Activated CD4-positive, alpha-beta T cell treated with anti-CD3 and anti-CD28 coated beads, Interleukin-2, amount 10 ng/mL, durations not matched to agents 24 days and 14 days (primary cell): ENCODE data around the gene AMOT. TPM values are rescaled to one million over a fixed set of nuclear protein-coding genes. Genes with fewer than 3 reads are reported as not detected.

ENCODE experiments used
- DNase-seq: peaks from one replicate; pipeline ENCODE4 v3.0.0; 2022
- H3K27ac Mint-ChIP-seq: one replicate; pipeline ENCODE4 v1.8.0; 2022; ENCODE audit warnings: mild to moderate bottlenecking, mixed read lengths
- H3K27me3 Mint-ChIP-seq: one replicate; pipeline ENCODE4 v1.8.0; 2022; ENCODE audit warnings: mixed read lengths
- H3K36me3 Mint-ChIP-seq: one replicate; pipeline ENCODE4 v1.8.0; 2022; ENCODE audit warnings: low read depth, mild to moderate bottlenecking, mixed read lengths
- H3K4me1 Mint-ChIP-seq: one replicate; pipeline ENCODE4 v1.8.0; 2021; ENCODE audit warnings: mixed read lengths
- H3K4me3 Mint-ChIP-seq: one replicate; pipeline ENCODE4 v1.8.0; 2022; ENCODE audit warnings: mild to moderate bottlenecking, moderate library complexity, mixed read lengths
- H3K9me3 Mint-ChIP-seq: one replicate; pipeline ENCODE4 v1.8.0; 2021; ENCODE audit warnings: mixed read lengths
- intact Hi-C: fragments of 100-400 bp; cut with micrococcal nuclease; formaldehyde crosslinking; loops from one replicate; pipeline ENCODE4 v1.15.1; 2023
- total RNA-seq: library from RNA; stranded (reverse); gene quantifications from 2 replicates; pipeline ENCODE4 v1.2.3, GENCODE V29; 2022

Gene AMOT
- total RNA-seq, 1 donor from 2014 or later, result 2.5 TPM

DNA sequence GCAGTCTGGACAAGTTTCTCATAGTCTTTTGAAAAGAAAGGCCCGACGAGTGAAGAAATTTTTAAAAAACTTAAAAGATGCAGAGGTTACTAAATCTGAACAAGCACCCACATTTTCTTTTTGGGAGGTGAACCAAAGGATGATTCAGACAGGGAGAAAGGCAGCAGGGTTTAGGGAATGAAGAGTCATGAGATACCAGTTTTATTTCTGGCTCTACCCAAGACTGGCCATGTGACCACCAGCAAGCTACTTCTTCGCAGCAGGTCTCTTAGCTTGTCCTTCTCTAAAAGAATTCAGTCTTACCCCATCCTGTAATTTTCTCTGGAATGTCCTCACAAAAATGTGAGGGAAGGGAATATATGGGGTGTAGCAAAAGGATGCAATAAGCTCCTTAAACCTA lies 37.6 kb downstream of the AMOT start:
- Mint-ChIP-seq H3K9me3 (no peaks in the 10 kb centered on the region), H3K4me3 (no peak overlapping the region), H3K27ac (no peak overlapping the region), H3K27me3 (no peaks in the 10 kb centered on the region), H3K36me3 (no peaks in the 10 kb centered on the region), H3K4me1 (no peaks in the 10 kb centered on the region)
- intact Hi-C loops, result no loop called here
- DNase-seq, result no peak

DNA sequence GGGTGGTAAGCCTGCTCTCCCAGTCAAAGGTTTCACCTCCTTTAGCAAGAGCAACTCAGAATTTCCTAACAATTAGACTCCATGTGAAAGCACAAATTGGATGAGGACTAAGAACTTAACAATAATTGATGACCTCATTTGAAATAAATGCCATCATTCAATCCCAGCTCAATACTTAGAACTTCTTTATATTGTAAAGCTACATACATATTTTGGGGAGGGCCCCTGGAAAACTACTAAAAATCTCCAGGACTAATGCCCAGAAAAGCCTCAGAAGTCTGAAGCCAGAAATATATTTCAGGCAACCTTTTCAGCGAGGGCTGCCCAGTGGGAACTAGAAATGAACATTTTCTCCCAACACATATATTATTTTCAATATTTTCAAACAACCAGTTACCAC lies 38.1 kb downstream of the AMOT start:
- Mint-ChIP-seq H3K9me3 (no peaks in the 10 kb centered on the region), H3K4me1 (no peaks in the 10 kb centered on the region), H3K36me3 (no peaks in the 10 kb centered on the region), H3K27me3 (no peaks in the 10 kb centered on the region), H3K27ac (no peak overlapping the region), H3K4me3 (no peak overlapping the region)
- no peak for DNase-seq
- intact Hi-C loops, result no loop called here

DNA sequence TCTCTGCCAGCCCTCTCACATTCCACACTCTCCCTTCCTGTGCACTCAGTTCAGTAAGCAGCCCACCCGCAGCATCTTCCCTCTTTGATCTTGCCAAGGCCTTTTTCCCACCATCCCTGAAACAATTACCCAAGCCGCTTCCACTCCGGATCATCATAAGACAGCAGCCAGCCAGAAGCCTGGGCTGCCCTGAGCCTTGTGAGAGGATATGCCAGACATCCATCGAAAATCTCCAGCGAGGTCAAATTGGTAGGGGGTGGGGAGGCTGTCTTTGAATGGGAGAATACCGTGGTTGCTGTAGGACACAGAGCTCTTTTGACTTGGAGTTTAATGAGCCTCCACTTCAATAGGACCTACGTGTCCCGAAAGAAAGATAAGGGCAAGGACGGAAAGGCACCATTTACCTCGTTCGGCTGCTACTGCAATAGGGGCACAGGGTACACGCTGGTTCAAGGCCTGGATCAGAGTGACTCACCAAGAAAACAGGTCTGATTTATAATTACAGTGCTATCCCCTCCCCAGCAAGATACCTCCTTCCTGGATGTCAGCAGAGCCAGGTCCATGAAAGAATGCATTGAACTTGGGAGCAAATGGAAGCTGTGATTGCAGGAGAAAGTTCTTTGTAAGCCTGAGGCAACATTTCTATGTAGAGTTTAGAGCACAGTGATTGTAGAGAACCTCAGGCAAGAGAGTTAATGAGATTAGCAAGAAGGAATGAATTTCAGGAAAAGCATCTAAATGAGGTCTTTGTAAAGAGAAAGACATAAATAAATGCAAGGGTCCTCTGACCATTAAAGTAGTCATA lies 39.5 kb downstream of the AMOT start:
- H3K27ac Mint-ChIP-seq, result no peak overlapping the region
- intact Hi-C loops, result no loop called here
- no peak overlapping the region for H3K4me3 Mint-ChIP-seq
- H3K27me3 Mint-ChIP-seq, result no peaks in the 10 kb centered on the region
- no peaks in the 10 kb centered on the region for H3K9me3 Mint-ChIP-seq
- H3K4me1 Mint-ChIP-seq, result no peaks in the 10 kb centered on the region
- DNase-seq, result no peak
- no peaks in the 10 kb centered on the region for H3K36me3 Mint-ChIP-seq

DNA sequence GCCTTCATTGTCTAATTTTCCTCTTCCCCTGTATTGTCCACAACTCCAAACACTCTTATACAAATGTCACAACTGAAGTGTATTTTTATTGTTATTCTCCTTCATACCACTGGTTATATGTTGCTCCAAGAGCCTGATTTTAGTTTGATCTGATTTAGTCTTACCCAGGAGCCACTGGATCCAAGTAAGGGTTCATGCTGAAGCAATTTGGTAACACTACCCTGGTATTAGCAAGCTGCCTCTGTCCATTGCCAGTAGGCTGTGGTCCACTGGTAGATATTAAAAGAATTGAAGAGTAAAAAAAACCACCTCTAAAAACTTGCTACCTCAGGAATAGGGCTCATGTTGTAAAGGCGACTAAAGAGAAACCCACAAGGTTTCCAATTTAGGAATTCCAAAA lies 41.2 kb downstream of the AMOT start:
- Mint-ChIP-seq H3K4me1 (no peaks in the 10 kb centered on the region), H3K36me3 (no peaks in the 10 kb centered on the region), H3K9me3 (no peaks in the 10 kb centered on the region), H3K27ac (no peak overlapping the region), H3K27me3 (no peaks in the 10 kb centered on the region), H3K4me3 (no peak overlapping the region)
- DNase-seq, result no peak
- intact Hi-C loops, result no loop called here

DNA sequence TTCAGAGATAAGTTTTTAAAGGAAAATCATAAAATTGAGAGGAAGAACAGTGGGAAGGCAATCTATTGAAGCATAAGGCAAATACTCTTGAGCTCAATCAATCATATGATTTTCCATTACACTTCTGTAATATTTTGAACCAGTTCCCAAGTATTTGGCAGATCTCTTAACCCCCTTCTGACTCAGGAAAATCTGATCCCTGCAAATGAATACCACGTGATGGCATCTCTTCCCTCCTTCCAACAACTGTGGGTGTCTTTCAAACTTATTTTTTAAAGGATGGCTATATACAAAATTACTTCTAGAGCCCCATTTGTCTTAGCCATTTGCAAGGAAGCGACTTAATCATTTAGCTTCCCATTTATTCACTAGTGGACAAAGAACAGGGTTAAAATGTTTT lies 41.9 kb downstream of the AMOT start:
- Mint-ChIP-seq H3K36me3 (no peaks in the 10 kb centered on the region), H3K9me3 (no peaks in the 10 kb centered on the region), H3K4me3 (no peak overlapping the region), H3K27ac (no peak overlapping the region), H3K4me1 (no peaks in the 10 kb centered on the region), H3K27me3 (no peaks in the 10 kb centered on the region)
- no peak for DNase-seq
- intact Hi-C loops, result no loop called here

DNA sequence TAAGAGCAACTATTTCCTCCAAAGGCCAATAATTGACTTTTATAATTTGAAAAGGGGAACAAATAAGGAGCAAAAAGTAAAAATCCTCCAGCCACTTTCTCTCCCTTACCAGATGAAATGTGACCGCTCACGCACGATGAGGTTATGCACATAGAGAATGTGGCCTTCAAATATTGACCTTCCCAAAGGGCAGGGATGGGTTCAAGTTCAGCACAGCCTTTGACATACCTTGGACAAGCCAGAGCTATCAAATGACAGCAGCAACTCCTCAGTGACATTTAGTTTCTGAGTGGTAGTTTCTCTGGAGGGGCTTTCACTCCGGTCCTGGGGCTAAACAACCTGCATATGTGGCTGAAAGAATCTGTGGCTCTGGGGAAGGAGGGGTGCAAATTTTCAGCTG lies 50.7 kb downstream of the AMOT start:
- Mint-ChIP-seq H3K4me1 (no peaks in the 10 kb centered on the region), H3K27ac (no peak overlapping the region), H3K9me3 (no peaks in the 10 kb centered on the region), H3K36me3 (no peaks in the 10 kb centered on the region), H3K4me3 (no peak overlapping the region), H3K27me3 (no peaks in the 10 kb centered on the region)
- DNase-seq, result no peak
- intact Hi-C loops, result no loop called here

DNA sequence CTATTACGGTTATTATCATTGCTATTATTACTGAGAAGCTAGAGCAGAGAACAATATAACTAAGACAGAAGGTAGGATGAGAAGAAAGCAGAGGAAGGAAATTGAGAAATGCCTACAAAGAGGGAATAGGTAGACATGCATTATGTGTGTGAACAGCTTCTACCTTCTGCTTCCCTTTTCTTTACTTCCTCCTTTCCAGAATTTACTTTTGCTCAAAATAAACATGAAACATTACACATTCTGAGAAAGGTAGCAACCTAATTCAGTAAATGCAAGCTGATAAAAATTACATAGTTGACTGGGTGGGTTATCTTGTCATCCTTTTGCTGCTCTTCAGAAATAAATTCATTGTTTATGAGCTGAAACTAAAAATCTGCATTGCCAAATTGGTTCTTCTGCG lies 54.6 kb downstream of the AMOT start:
- no peaks in the 10 kb centered on the region for H3K36me3 Mint-ChIP-seq
- no peaks in the 10 kb centered on the region for H3K27me3 Mint-ChIP-seq
- no peak overlapping the region for H3K4me3 Mint-ChIP-seq
- no peaks in the 10 kb centered on the region for H3K9me3 Mint-ChIP-seq
- no peak overlapping the region for H3K27ac Mint-ChIP-seq
- intact Hi-C loops, result no loop called here
- DNase-seq, result no peak
- H3K4me1 Mint-ChIP-seq, result no peaks in the 10 kb centered on the region

DNA sequence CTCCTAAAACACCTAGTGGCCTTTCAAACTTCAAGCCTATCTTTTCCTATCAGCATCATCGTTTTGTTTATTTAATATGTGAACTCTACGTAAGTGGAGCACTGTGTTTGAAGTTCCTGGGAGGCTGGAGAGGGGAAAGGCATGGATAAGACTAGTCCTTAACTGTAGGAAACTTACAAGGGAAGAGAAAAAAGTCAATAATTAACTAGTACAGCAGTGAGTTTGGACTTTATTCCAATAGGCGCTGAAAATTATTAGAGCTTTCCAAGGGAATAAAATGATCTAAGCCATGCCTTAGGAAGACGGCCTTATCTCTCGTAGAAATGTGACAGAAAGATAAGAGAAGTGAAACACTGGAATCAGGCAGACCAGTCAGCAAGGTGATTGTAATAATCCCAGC lies 55.3 kb downstream of the AMOT start:
- Mint-ChIP-seq H3K4me1 (no peaks in the 10 kb centered on the region), H3K9me3 (no peaks in the 10 kb centered on the region), H3K27me3 (no peaks in the 10 kb centered on the region), H3K36me3 (no peaks in the 10 kb centered on the region), H3K27ac (no peak overlapping the region), H3K4me3 (no peak overlapping the region)
- intact Hi-C loops, result no loop called here
- no peak for DNase-seq

DNA sequence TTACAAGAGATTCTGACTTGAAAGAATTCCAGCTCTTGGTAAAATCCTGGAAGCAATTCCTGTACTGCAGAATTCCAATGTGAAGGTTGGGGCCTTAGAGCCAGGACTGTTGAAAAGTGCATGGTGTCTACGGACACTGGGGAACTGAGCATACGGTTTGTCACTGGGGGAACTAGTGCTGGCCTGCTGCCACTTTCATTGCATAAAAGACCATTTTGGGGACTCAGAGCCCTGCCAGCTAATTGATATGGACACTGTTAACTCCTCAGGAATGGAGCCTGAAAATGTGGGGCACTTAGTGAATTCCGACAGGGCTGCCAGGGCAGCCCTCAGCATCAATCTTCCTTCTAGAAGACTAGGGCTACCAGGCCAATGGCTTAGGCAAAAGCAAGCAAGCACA lies 55.9 kb downstream of the AMOT start:
- H3K27ac Mint-ChIP-seq, result no peak overlapping the region
- no peaks in the 10 kb centered on the region for H3K27me3 Mint-ChIP-seq
- no peak for DNase-seq
- H3K9me3 Mint-ChIP-seq, result no peaks in the 10 kb centered on the region
- no peaks in the 10 kb centered on the region for H3K4me1 Mint-ChIP-seq
- no peaks in the 10 kb centered on the region for H3K36me3 Mint-ChIP-seq
- H3K4me3 Mint-ChIP-seq, result no peak overlapping the region
- intact Hi-C loops, result no loop called here

DNA sequence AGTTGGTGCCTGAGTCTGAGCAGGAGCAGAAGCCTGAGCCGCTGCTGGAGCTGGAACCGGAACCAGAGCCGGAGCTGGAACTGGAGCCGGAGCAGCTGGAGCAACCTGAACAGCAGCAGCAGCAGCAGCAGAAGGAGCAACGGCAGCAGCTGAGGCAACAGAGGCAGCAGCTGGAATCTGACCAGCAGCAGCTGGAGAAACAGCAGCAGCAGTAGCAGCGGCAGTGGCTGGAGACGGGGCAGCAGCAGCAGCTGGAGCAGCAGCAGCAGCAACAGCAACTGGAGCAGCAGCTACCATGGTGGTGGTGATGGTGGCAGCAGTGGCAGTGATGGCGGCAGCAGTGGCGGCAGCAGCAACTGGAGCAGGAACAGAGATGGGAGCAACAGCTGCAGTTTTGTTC lies 61.5 kb downstream of the AMOT start:
- Mint-ChIP-seq H3K4me1 (no peaks in the 10 kb centered on the region), H3K27me3 (no peaks in the 10 kb centered on the region), H3K27ac (no peak overlapping the region), H3K9me3 (no peaks in the 10 kb centered on the region), H3K4me3 (no peak overlapping the region), H3K36me3 (no peaks in the 10 kb centered on the region)
- no peak for DNase-seq
- intact Hi-C loops, result no loop called here

DNA sequence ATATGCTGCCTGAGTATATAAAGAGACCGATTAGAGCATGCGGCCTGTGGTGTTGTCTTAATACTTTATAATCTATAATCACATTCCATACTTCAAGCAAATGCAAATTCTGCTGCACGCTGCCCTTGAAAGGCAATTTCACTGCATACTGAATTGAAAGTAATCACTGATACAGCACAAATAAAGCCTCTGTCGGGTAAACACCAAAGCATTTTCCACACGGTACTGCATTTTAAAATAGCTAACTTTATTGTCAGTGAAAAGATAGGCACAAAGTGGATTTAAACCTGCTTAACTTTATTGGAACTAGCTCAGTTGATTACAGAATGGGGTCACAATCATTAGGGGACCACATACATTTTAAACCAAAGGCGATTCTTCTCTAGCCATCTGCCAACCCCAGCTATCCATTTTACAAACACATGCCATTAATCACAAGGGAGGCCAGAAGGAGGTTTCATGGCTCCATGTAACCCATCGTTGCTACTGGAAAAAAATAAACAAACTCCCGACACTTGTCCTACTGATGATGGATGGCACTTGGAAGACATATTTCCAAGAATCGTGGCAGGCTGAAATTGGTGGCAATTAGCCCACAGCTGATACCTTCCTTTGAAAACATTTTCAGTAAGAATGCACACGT lies 65.9 kb downstream of the AMOT start:
- Mint-ChIP-seq H3K27me3 (no peaks in the 10 kb centered on the region), H3K27ac (no peak overlapping the region)
- intact Hi-C loops, result no loop called here

DNA sequence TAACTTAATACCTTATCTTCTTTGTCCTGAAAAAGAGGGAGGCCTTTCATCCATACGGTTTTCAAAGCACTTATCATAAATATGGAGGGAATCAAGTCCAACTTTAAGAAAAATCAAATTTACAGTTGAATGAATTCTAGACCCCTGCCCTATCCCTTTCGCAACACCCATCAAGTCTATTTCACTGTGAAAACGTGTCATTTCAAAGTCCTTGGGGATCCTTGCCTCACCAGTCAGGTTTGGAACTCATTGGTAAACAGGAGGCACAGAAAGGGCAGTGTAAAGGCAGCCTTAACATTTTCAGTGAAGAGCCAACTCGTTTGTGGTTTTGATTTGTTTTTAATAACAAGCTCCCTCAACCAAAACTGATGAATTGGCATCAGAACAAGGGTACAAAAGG lies 66.5 kb downstream of the AMOT start:
- no peak for DNase-seq
- intact Hi-C loops, result no loop called here
- Mint-ChIP-seq H3K4me1 (peaks cover 2% of the 10 kb centered on the region), H3K27ac (no peak overlapping the region), H3K4me3 (no peak overlapping the region), H3K36me3 (no peaks in the 10 kb centered on the region), H3K27me3 (no peaks in the 10 kb centered on the region), H3K9me3 (peaks cover 6% of the 10 kb centered on the region)

More for the DNA sequence above, 65.9 kb downstream of the AMOT start:
- H3K36me3 Mint-ChIP-seq, result no peaks in the 10 kb centered on the region
- no peak for DNase-seq
- peaks cover 6% of the 10 kb centered on the region for H3K9me3 Mint-ChIP-seq
- H3K4me1 Mint-ChIP-seq, result peaks cover 2% of the 10 kb centered on the region
- no peak overlapping the region for H3K4me3 Mint-ChIP-seq

DNA sequence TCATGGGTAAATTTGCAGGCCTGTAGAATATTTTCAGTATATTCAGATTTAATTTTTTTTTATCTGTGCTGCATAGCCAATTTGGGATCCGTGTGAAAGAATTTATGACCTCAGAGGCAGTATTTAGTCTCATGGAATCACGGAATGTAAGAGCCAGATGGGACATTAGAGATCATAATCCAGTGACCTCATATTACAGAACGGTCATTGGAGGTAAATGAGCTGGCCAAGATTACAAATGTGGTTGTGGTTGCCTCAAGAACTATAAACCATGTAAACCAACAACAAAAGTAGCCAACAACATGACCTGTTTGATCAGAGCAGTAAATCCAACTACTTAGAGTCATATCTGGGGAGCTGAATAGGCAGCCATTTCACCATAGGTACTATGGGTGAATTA lies 71.6 kb downstream of the AMOT start:
- Mint-ChIP-seq H3K4me3 (no peak overlapping the region), H3K9me3 (peaks cover 6% of the 10 kb centered on the region), H3K27ac (no peak overlapping the region), H3K4me1 (peaks cover 2% of the 10 kb centered on the region), H3K36me3 (no peaks in the 10 kb centered on the region), H3K27me3 (no peaks in the 10 kb centered on the region)
- DNase-seq, result no peak
- intact Hi-C loops, result no loop called here

DNA sequence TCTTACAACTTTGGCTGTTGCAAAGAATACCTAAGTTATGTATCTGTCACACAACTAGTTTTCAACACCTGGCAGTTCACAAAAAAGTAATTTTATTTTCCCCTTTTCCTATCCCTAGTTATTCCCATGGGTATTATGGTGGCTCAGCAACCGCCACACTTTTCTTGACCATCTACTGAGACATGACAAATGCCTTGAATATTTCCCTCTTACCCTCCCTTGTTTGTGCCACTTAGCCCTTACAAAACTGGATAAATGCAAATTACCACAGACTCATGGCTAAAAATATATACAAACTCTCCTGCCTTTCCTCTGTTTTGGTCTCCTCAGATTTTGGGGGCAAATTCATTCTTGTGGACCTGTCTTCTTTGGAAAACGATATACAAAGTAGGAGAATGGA lies 72.1 kb downstream of the AMOT start:
- Mint-ChIP-seq H3K9me3 (peaks cover 6% of the 10 kb centered on the region), H3K4me3 (no peak overlapping the region), H3K4me1 (peaks cover 2% of the 10 kb centered on the region), H3K36me3 (no peaks in the 10 kb centered on the region), H3K27ac (no peak overlapping the region), H3K27me3 (no peaks in the 10 kb centered on the region)
- DNase-seq, result no peak
- intact Hi-C loops, result no loop called here

DNA sequence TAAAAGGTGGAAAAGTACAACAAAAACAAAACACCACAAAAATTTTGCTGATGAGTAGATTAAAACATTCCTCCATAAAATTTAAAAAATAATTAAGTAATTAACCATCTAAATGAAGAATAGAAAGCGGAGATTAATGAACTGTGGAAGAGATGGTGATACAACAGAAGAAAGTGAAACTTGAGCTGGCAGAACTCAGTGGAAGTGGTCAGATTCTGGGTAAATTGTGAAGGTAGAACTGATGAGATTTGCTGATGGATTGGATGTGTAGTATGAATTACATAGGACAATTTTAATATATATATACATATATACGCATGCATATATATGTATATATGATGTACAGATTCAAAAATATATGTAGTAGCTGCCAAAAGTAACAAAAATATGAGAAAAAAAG lies 73.9 kb downstream of the AMOT start:
- Mint-ChIP-seq H3K9me3 (peaks cover 6% of the 10 kb centered on the region), H3K27me3 (no peaks in the 10 kb centered on the region), H3K36me3 (no peaks in the 10 kb centered on the region), H3K4me1 (peaks cover 2% of the 10 kb centered on the region), H3K4me3 (no peak overlapping the region), H3K27ac (no peak overlapping the region)
- no peak for DNase-seq
- intact Hi-C loops, result no loop called here
